Spleen (tissue), 7 donors: Measurements from ENCODE around the gene TMEM131L.

ENCODE experiments used
- CTCF ChIP-seq, 11 experiments: fragments of 200-600 bp in 7 of 11; fragments of 450-650 bp in 4 of 11; sonication (generic) in 4 of 11; IDR thresholded peaks in 8 of 11; conservative IDR thresholded peaks in 3 of 11; 1 replicate in 7 of 11; 2 replicates in 4 of 11; pipeline versions ENCODE4 v1.4.0 to v1.8.0; 2016 to 2021; ENCODE audit warnings: antibody characterized with exemption in 11 of 11, inconsistent platforms in 4 of 11, mild to moderate bottlenecking in 1 of 11
- POLR2AphosphoS5 ChIP-seq, 3 donors: sonication (generic); formaldehyde crosslinking; IDR thresholded peaks; one replicate each; pipeline ENCODE4 v1.5.1; 2017; ENCODE audit warnings: antibody characterized with exemption in 3 of 3
- donor health status: DM: no; HTN: no; CAD: no; lungs with moderate emphysema.
- donor health status: DM: no; HTN: no; CAD: no.
- donor health status: DM: no; HTN: no; CAD: no.

- TF ChIP-seq POLR2AphosphoS5 (IDR thresholded peaks at IDR 0.05): no peak
- no peak for TF ChIP-seq CTCF (IDR thresholded peaks at IDR 0.05 in 8 of 11, conservative IDR thresholded peaks at IDR 0.05 in 3 of 11)
These were observed 203.7 kb downstream of the TMEM131L start for GRCh38 chr4:153669838-153670237.
